OCI-LY3 (cell line): Measurements from ENCODE around the gene CTSH.

Experiments
- H2AFZ ChIP-seq: fragments of 200-600, 300-600 bp; shearing (Covaris generic); 2 replicates; pipeline ENCODE4 v1.6.0; 2014; ENCODE audit warnings: antibody characterized with exemption, low read depth, low read length
- H3K27ac ChIP-seq: fragments of 200-600, 300-600 bp; sonication (generic); 2 replicates; pipeline ENCODE4 v1.5.1; 2014; ENCODE audit warnings: mild to moderate bottlenecking, low read length, moderate library complexity, mixed read lengths
- H3K27me3 ChIP-seq: fragments of 200-600, 300-600 bp; sonication (generic); 2 replicates; pipeline ENCODE4 v1.6.1; 2014; ENCODE audit warnings: low read depth, low read length, mixed read lengths
- H3K36me3 ChIP-seq: fragments of 200-600, 300-600 bp; sonication (generic); replicated peaks from 2 replicates; pipeline ENCODE3; 2014; ENCODE audit warnings: low read depth, low read length, mixed read lengths
- H3K4me1 ChIP-seq: fragments of 300-600, 200-600 bp; sonication (generic); 2 replicates; pipeline ENCODE4 v1.6.1; 2014; ENCODE audit warnings: low read length, mixed read lengths
- H3K4me2 ChIP-seq: fragments of 200-600, 300-600 bp; sonication (generic); 2 replicates; pipeline ENCODE4 v1.6.1; 2014; ENCODE audit warnings: low read length, mixed read lengths
- H3K4me3 ChIP-seq: fragments of 300-600, 200-600 bp; sonication (generic); 2 replicates; pipeline ENCODE4 v1.5.1; 2014; ENCODE audit warnings: antibody characterized with exemption, mild to moderate bottlenecking, low read length, moderate library complexity
- H3K79me2 ChIP-seq: fragments of 300-600, 200-600 bp; shearing (Covaris generic); 2 replicates; pipeline ENCODE4 v1.6.1; 2014; ENCODE audit warnings: mild to moderate bottlenecking, low read length, mixed read lengths
- H3K9ac ChIP-seq: fragments of 300-600, 200-600 bp; shearing (Covaris generic); 2 replicates; pipeline ENCODE4 v1.6.0; 2014; ENCODE audit warnings: mild to moderate bottlenecking, low read length, moderate library complexity
- H3K9me3 ChIP-seq: fragments of 200-600, 300-600 bp; shearing (Covaris generic); 2 replicates; pipeline ENCODE4 v1.6.1; 2014; ENCODE audit warnings: low read length, mixed read lengths; ENCODE audit not compliant: insufficient read depth
- H4K20me1 ChIP-seq: fragments of 200-600, 300-600 bp; sonication (generic); 2 replicates; pipeline ENCODE4 v1.6.1; 2016; ENCODE audit warnings: low read length, mixed read lengths; ENCODE audit not compliant: insufficient read depth
- EZH2phosphoT487 ChIP-seq: fragments of 200-600 bp; shearing (Covaris generic); IDR thresholded peaks from 2 replicates; pipeline ENCODE4 v1.6.1; 2018; ENCODE audit warnings: antibody characterized with exemption, mixed run types, low read depth
- TF ChIP-seq, protein P1 (sequence below): fragments of 200-600, 300-600 bp; sonication (generic); IDR thresholded peaks from 2 replicates; pipeline ENCODE4 v1.5.1; 2014; ENCODE audit warnings: antibody characterized with exemption, low read length, low read depth

The CTSH gene

DNA sequence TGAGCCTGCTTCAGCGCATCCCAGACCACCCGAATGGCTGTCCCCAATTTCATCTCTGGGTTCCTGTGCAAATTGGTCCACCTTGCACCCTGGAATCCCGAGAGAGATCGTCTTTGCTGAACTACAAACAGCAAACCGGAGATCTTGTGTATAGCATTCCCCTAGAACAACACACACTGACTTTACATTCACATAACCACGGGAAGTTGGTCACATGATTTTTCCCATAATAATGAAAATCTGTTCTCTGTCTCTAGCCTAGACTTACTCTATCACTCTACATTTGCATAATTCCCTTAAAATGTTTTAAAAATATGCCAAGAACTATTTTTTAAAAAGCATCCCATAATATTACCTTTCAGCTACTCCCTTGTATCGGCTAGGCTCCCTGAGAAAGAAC, 34.6 kb downstream of the CTSH start:
- H3K4me1 ChIP-seq: peaks cover 30% of the 10 kb centered on the region
- peaks cover 76% of the 10 kb centered on the region for H3K36me3 ChIP-seq
- TF ChIP-seq, protein P1, sequence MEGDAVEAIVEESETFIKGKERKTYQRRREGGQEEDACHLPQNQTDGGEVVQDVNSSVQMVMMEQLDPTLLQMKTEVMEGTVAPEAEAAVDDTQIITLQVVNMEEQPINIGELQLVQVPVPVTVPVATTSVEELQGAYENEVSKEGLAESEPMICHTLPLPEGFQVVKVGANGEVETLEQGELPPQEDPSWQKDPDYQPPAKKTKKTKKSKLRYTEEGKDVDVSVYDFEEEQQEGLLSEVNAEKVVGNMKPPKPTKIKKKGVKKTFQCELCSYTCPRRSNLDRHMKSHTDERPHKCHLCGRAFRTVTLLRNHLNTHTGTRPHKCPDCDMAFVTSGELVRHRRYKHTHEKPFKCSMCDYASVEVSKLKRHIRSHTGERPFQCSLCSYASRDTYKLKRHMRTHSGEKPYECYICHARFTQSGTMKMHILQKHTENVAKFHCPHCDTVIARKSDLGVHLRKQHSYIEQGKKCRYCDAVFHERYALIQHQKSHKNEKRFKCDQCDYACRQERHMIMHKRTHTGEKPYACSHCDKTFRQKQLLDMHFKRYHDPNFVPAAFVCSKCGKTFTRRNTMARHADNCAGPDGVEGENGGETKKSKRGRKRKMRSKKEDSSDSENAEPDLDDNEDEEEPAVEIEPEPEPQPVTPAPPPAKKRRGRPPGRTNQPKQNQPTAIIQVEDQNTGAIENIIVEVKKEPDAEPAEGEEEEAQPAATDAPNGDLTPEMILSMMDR: no peak
- no peak for TF ChIP-seq EZH2phosphoT487
- H2AFZ ChIP-seq: no peak overlapping the region
- H3K27ac ChIP-seq: no peak overlapping the region
- H4K20me1 ChIP-seq: peaks cover 53% of the 10 kb centered on the region
- H3K9ac ChIP-seq: no peak overlapping the region
- no peak overlapping the region for H3K4me3 ChIP-seq
- no peaks in the 10 kb centered on the region for H3K9me3 ChIP-seq
- H3K27me3 ChIP-seq: no peaks in the 10 kb centered on the region
- H3K79me2 ChIP-seq: peaks cover 25% of the 10 kb centered on the region
- H3K4me2 ChIP-seq: no peak overlapping the region

DNA sequence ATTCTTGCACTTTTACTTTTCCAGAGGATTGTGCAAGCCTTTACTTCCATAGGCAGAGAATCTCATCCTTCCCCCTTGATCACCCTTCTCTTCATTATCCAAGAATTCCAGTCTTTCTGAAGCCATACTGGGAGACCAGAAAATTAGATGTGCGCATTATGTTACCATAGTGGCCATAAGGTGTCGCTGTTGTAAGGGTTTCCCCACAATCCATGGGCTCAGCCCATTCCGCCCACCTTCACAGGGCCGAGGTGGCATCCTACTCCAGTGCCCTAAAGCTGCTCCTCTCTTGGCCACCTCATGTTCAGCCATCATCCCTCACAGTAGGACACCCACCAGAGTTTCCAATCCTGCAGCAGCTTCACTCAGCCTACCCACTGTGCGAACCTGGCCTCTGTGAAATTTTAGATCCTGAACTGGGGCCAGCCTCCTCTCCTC, 35.0 kb downstream of the CTSH start:
- Histone ChIP-seq H2AFZ (no peak overlapping the region), H3K4me3 (no peak overlapping the region), H3K27me3 (no peaks in the 10 kb centered on the region), H3K9me3 (no peaks in the 10 kb centered on the region), H3K9ac (peak overlapping the region; percentile 36; the same call in 1 of the 2 replicates), H4K20me1 (peaks cover 55% of the 10 kb centered on the region), H3K36me3 (peaks cover 76% of the 10 kb centered on the region), H3K27ac (peak overlapping the region; percentile 79), H3K4me1 (peaks cover 30% of the 10 kb centered on the region), H3K4me2 (no peak overlapping the region), H3K79me2 (peaks cover 25% of the 10 kb centered on the region)
- no peak for TF ChIP-seq EZH2phosphoT487
- TF ChIP-seq, protein P1: peak; percentile 96

DNA sequence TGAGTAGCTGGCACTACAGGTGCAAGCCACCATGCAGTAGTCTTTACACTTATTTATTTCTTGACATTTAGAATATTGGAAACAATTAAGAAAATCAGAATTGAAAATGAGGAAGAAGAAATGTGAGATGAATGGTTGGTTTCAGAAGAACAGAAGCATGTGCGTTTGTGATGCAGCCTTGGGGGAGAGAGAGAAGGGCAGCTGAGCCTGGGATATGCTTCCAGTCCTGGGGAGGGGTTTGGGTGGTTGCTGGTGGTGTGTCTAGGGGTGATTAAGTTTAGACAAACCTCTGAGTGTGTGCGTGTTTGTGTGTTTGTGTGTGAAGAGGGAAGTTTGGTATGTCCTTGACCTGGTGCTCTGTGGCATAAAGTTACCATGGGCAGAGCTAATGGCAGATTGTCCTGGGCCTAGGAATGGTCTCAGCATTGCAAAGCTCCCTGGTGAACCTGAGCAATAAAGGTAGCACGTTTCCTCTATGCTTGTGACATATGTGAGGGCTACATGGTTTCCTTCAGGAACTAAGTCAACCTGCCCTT, 35.6 kb downstream of the CTSH start:
- TF ChIP-seq EZH2phosphoT487: no peak
- TF ChIP-seq, protein P1: no peak
- H3K4me1 ChIP-seq: peaks cover 30% of the 10 kb centered on the region
- no peaks in the 10 kb centered on the region for H3K9me3 ChIP-seq
- H3K4me2 ChIP-seq: peak overlapping the region; percentile 41
- peaks cover 57% of the 10 kb centered on the region for H4K20me1 ChIP-seq
- H3K36me3 ChIP-seq: peaks cover 77% of the 10 kb centered on the region
- H2AFZ ChIP-seq: no peak overlapping the region
- peaks cover 28% of the 10 kb centered on the region for H3K79me2 ChIP-seq
- H3K9ac ChIP-seq: peak overlapping the region; percentile 36; the same call in 1 of the 2 replicates
- H3K4me3 ChIP-seq: no peak overlapping the region
- peak overlapping the region; percentile 79 for H3K27ac ChIP-seq
- H3K27me3 ChIP-seq: no peaks in the 10 kb centered on the region

DNA sequence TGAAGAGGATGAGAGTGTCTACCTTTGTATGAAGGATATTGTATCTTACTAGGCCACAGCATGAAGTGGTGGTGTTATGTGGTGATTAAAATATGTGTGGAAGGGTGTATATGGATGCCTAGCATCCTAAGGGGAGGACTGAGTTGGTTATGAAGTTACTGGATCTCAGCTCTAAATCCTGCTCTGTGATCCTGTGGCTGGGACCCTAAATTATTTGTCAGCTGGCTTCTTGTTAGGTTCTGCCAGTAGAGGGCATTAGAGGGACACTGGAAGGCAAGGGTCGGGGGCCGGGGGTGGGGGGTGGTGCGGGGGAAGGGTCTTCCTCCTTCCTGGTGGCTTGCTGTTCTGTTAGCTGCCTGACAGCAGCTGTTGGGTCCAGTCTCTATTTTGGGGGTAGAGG, 37.3 kb downstream of the CTSH start:
- Histone ChIP-seq H2AFZ (no peak overlapping the region), H3K4me2 (no peak overlapping the region), H3K9ac (no peak overlapping the region), H3K79me2 (peaks cover 32% of the 10 kb centered on the region), H3K27me3 (no peaks in the 10 kb centered on the region), H3K36me3 (peaks cover 76% of the 10 kb centered on the region), H3K27ac (no peak overlapping the region), H3K4me1 (peaks cover 44% of the 10 kb centered on the region), H4K20me1 (peaks cover 63% of the 10 kb centered on the region), H3K4me3 (no peak overlapping the region), H3K9me3 (no peaks in the 10 kb centered on the region)
- TF ChIP-seq, protein P1: peak; percentile 28
- no peak for TF ChIP-seq EZH2phosphoT487
